NCI-H128 (cell line): ENCODE data around the gene RIOK3.
"Not testable (repeated sequence)": the region's sequence is repeated elsewhere in the genome, so short reads cannot be mapped to it uniquely, and the experiment has no call there.

ENCODE experiments used
- DNase-seq: peaks from one replicate; lab custom pipeline; 2025; ENCODE audit not compliant: unreplicated experiment; lab: John Stamatoyannopoulos, UW

RIOK3 gene

GRCh38 chr18:23450022-23450421 lies 3.1 kb upstream of the RIOK3 start:
- DNase-seq = no peak

- DNase-seq = no peak
Observed at GRCh38 chr18:23451011-23451410, 2.1 kb upstream of the RIOK3 start.

GRCh38 chr18:23451491-23451890 lies 1.6 kb upstream of the RIOK3 start:
- DNase-seq = no peak

- DNase-seq = no peak
Observed at GRCh38 chr18:23452347-23452727, 750 bp upstream of the RIOK3 start.

GRCh38 chr18:23453680-23454058 lies 582 bp downstream of the RIOK3 start:
- DNase-seq = no peak

GRCh38 chr18:23456835-23457234 lies 3.7 kb downstream of the RIOK3 start:
- no peak for DNase-seq

GRCh38 chr18:23458830-23459529 lies 5.9 kb downstream of the RIOK3 start:
- DNase-seq = no peak

GRCh38 chr18:23459530-23459921 lies 6.4 kb downstream of the RIOK3 start:
- no peak for DNase-seq

GRCh38 chr18:23460285-23461273 lies 7.5 kb downstream of the RIOK3 start:
- DNase-seq = no peak

- no peak for DNase-seq
Observed at GRCh38 chr18:23462876-23463275, 9.8 kb downstream of the RIOK3 start.

- no peak for DNase-seq
Observed at GRCh38 chr18:23468753-23469459, 15.8 kb downstream of the RIOK3 start.

GRCh38 chr18:23470620-23471387 lies 17.7 kb downstream of the RIOK3 start:
- no peak for DNase-seq

GRCh38 chr18:23471486-23471885 lies 18.4 kb downstream of the RIOK3 start:
- DNase-seq = no peak

GRCh38 chr18:23479829-23480505 lies 26.9 kb downstream of the RIOK3 start:
- no peak for DNase-seq

- no peak for DNase-seq
Observed at GRCh38 chr18:23484561-23485182, 31.6 kb downstream of the RIOK3 start.

- no peak for DNase-seq
Observed at GRCh38 chr18:23485386-23485785, 32.3 kb downstream of the RIOK3 start.

GRCh38 chr18:23487738-23488570 lies 34.9 kb downstream of the RIOK3 start:
- DNase-seq = no peak

GRCh38 chr18:23489586-23489985 lies 36.5 kb downstream of the RIOK3 start:
- not testable (repeated sequence) for DNase-seq

- DNase-seq = no peak
Observed at GRCh38 chr18:23493654-23494053, 40.6 kb downstream of the RIOK3 start.
